ENCODE data around the gene CCDC78.

CCDC78 gene

DNA sequence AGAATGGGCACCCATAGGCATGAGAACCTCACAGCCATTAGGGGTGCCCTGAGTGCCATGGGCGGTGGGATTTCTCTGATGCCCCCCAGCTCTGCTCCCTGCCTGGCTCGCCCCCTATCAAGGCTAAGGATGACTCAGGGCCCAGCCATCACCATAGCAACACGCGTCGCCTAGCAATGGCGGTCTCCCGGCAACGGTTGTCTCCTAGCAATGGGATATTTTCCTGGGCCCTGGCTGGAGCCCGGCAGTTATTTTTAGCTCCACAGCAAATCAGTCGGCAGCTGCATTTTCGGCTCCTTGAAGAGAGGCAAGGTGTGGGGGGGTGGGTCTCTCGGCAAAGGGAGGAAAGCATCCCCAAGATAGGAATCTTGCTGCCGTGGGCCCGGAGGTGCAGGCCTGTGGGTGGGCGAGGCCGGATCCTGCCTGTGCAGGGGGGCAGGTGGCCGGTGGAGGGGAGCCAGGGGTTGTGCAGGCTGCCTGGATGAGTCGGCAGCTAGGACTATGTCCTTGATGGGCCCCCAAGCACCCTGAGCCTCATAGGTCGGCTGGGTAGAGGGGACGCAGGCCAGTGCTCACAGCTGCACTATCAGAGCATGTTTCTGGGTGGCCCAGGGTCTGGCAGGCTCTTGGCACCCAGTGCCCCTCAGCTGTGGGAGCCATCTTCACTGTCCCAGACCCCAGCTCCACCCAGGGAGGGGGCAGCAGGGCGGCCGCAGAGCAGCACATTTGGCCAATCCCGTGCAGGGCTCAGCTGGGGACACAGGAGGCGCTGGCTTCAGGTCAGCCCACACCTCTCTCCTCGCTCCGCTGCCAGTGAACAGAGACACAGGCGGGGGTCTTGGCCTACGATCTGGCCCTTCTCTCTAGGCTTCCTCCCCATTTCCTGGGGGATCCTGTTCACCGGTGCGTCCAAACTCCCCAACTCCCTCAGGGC lies 16.4 kb downstream of the CCDC78 start:
- DNase-seq (ENCODE audit: low spot score) = no peak

DNA sequence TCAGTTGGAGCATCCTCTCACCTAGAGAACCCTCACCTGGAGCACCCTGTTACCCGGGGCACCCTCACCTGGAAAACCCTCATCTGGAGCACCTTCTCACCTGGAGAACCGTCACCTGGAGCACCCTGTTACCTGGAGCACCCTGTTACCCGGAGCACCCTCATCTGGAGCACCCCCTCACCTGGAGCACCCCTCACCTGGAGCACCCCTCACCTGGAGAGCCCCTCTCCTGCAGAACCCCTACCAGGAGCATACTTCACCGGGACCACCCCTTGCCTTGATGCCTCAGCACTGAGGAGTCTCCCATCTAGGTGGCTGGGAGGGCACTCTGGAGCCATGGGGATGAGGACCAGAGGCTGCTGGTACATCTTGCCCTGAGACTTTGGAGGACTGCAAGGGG lies 17.3 kb downstream of the CCDC78 start:
- DNase-seq (ENCODE audit: low spot score) = no peak

DNA sequence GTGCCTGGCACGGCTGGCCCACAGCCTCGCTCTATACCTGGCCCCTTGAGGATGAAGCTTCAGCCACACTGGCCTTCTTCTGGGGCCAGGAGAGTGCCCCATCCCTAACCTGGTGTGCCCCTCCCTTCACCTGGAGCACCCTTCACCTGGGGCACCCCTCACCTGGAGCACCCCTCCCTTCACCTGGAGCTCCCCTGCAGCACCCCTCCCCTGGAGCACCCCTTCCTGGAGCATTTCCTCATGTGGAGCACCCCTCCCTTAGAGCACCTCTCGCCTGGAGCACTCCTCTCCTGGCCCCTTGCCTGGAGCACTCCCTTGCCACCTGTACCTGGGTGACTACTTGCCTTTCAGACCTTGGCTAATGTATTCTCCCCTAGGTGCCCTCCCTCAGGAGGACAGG lies 18.2 kb downstream of the CCDC78 start:
- DNase-seq (ENCODE audit: low spot score) = no peak

DNA sequence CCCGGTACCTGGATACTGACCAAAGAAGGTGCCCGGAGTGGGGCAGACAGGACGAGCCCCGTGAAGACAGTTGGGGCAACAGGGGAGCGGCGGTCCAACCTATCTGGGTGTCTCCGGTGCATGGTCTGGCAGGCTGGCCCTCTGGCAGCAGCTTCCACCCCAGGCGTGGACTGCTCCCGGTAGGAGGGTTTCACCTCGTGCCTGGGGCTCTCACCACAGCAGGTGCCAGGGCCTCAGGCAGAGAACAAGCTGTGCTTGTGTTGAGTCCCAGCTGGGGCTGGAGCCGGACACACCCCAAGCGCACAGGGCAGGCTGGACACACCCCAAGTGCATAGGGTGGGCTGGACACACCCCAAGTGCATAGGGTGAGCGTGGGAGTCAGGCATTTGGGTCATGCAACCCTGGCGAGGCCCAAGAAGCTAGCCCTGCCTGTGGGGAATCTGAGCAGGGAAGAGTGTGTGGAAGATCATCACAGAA lies 19.1 kb downstream of the CCDC78 start:
- no peak for DNase-seq (ENCODE audit: low spot score)

DNA sequence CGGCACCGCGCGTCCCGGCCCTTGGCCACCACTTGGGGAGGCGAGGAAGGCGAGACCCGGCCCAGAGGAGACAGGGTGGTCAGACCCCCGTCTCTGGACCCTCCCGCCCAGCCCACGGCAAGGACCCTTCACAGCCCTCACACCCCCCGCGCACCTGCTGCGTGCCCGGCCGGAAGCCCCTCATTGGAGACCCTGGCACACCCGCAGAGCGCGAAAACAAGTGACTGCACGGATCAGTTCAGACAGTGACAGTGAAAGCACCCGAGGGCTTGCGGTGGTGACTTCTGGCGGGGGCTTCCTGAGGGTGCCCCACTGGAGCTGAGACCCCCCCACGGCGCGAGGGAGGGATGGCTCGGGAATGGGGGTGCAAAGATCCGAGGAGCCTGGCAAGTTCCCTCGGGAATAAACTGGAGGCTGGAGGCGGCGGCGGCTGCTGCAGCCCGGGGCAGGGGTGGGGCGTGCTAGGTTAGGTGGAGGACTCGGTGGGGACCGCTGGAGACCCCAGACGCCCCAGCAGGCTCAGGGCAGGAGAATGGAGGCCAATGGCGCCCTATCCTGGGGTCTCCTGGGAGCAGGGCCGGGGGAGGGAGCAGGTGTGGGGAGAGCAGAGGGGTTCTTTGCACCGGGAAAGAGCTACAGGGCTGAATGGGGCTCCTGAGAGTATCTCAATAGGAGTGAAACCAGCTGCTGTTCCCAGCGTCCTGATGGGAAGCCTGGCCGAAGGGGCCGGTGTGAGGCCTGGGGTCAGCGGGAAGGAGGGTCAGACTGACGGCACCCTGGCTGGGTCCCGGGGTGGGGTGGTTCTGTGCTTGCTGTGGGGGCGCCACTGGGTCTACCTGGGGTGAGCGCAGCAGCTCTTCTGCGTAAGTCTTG lies 19.8 kb downstream of the CCDC78 start:
- DNase-seq (ENCODE audit: low spot score) = no peak

DNA sequence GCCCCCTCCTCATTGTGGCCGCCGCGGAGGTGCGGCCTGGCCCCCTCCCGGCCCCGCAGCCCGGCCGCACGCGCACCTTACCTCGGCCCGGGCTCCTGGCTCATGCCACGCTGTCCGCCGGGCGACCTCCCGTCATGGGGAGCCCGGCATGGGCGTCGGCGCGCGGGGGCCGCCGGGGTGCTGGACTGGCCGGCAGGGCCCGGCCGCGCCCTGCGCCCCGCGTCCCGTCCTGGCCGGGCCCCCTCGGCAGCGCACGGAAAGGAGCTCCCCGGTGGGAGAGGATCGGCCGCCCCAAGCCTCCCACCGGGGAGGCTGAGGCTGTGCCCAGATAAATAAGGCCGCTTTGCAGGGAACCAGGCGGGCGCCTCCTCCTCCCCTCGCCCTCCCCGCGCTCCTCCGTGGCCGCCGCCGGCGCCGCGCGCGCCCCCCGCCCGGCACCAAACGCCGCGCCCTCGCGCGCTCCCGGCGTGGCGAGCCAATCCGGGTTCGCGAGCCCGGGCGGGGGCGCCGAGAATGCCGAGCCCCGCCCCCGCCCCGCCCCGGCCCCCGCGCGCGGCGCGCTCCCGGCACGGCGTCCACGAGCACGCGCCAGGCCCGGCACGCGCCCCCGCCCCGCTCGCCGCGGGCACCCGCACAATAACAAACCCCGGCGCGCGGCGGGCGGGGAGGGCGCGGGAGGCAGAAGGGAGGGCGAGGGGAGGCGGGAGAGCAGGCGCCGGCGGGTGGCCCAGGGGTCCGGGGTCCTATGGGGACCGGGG lies 20.6 kb downstream of the CCDC78 start, which contains the start of gene FBXL16:
TSS of gene FBXL16 (minus strand) at position 371 of the 758 bp plus-strand sequence. CDS start 8,396 bp downstream, outside the sequence.
- DNase-seq (ENCODE audit: low spot score) = no peak

DNA sequence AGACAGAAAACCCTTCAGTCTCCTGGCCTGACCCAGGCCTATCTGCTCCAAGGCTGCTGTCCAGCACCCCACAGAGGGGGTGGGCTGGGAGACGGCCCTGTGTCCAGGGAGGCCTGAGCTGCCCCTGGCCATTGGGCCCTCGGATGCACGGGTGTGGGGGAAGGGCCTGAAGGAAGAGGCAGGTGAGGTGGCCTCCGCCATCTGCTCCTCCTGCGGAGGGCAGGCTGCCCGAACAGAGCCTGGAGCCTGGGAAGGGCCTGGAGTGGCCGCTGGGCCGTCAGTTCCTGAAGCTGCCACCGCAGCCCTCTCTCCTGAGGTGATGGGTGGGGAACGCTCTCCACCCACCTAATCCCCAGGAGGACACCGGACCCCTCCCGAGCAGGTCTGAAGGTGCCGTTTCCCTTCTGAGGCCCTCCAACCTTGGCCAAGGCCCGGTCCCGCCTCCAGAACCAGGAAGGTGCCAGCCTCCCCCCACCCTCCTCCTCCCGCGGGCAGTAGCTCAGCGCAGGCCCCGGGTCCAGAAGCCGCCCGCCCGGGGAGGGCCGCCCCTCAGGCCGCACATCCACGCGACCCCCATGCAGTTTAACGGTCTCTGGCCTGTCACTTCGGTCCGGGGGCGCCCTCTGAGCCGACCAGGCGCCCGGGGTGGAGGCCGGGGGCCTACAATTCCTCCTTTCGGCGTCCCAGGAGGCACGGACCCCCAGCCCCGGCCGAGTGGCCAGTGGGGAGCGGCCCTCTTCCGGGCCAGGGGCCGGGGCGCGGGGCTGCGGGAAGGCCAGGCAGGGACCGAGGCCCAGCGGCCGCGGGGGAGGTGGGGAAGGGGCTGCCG lies 21.5 kb downstream of the CCDC78 start:
- DNase-seq (ENCODE audit: low spot score) = no peak

DNA sequence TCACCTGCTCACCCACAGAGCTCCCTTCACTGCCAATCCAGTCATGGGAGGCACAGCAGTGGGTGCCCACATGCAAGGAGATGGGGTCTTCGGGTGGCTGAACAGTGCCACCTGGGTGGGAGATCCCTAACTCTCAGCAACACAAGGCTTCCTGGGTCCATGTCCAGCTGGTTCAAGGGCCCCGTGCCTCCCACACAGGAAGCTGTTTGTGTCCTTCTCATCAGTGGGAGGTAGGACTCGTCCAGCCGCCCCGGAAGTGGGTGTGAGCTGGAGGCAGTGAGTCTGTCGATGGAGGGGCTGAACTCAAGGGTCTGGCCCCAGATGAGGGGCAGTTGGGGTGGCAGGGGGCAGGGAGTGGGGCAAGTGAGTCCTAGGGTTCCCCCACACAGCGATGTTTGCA lies 22.2 kb downstream of the CCDC78 start:
- DNase-seq (ENCODE audit: low spot score) = no peak

DNA sequence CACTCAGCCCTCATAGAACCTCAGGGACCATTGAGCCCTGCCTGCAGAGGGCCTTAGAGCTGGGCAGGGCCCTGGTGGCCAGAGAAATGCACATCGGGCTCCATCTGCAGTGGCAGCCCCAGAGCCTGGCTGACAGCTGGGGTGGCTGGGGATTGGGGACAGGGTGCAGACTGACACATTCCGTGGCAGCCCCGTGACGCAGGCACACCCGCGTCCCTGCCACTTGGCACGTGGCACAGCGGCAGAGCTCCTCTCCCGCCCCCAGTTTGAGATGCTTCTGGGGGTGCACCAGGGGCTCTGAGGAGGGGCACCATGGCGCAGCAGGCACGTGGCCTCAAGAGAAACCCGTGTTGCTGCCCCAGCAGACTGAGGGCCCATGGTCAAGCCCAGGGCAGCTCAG lies 22.8 kb downstream of the CCDC78 start:
- no peak for DNase-seq (ENCODE audit: low spot score)

DNA sequence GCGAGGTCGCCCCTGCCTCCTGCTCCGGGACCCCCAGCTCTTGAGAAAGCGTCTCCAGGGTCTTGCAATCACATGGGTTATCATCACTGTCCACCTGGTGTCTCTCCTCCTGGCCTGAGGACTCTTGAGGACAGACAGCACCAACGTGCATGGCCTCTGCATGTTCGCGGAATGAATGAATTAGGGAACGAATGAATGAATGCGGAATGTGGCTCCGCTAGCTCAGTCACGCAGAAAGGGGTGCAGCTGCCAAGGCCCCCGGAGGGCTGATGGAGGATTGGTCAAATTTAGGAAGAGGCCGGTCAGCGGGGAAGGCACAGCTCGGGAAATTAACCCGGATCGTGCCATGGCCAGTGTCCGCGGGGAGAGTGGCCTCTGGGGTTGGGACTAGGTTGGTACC lies 23.9 kb downstream of the CCDC78 start:
- DNase-seq (ENCODE audit: low spot score) = no peak

DNA sequence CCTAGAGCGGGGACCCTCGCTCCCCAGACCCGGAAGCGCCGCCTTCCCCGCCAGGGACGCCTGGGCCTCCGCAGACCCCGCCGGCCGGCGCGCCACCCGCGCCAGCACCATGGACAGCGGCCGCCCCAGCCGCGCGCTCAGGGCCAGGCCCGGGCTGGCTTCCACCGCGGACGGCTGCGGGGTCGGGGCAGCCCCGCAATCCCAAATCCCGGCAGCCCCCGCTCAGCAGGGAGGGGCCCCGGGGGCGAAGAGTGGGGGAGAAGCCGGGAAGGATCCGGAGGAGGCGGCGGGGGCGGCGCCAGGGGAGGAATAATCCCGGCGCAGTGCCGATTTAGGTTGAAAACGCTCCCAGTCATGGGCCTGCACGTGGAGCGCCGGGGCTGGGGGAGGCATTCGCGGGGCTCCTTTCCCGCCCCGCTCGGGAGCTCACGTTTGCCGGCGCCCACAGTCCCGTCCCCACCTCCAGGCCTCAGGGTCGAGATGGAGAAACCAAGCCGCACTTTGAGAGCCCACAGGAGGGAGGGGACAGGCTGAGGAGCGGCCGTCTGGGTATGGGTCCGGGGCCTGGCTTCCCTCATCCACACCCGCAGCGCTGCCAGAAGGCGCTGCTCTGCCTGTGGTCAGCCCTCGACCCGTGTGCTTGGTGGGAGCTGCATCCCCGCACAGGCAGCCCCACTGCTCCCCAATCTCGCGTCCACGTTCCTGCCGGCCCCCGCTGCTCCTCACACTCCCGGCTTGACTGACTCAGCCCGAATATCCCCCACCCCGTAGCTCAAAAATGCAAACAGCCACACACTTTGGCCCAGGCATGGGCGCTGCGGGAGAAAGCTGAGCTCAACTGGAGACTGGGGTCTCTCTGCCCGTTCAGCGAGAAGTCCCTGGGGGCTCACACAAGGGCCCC lies 25.3 kb downstream of the CCDC78 start:
- no peak for DNase-seq (ENCODE audit: low spot score)

DNA sequence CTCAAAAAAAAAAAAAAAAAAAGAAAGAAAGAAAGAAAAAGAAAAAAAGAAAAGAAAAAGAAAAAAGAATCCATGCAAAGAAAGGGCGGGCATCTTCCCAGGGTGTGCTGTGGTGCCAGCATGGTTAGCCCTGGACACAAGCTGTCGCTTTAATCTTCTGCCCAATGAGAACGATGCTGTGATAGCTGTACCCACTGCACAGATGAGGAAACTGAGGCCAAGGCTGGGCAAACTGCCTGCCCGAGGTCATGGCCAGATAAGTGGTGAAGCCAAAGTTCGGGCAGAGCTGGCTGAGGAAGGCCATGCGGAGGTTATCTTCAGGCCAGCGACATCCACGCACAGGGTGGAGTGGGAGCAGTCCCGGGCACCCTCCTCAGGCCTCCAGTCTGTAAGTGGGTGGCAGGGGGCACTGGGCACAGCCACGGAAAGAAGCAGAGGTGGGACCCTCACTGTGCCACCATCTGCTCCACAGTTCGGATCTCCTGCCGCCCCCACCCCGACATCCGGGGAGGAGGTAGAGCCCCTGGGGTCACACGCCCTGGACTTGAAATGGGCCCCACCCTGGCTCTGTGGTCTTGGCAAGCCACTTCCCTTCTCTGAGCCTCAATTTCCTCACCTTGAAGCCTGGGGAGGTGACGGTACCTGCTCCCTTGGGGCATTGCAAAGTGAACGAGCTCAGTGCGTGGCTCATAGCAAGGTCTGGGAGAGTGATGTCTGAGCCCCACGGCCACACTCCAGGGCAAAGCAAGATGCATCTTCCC lies 27.2 kb downstream of the CCDC78 start:
- no peak for DNase-seq (ENCODE audit: low spot score)

DNA sequence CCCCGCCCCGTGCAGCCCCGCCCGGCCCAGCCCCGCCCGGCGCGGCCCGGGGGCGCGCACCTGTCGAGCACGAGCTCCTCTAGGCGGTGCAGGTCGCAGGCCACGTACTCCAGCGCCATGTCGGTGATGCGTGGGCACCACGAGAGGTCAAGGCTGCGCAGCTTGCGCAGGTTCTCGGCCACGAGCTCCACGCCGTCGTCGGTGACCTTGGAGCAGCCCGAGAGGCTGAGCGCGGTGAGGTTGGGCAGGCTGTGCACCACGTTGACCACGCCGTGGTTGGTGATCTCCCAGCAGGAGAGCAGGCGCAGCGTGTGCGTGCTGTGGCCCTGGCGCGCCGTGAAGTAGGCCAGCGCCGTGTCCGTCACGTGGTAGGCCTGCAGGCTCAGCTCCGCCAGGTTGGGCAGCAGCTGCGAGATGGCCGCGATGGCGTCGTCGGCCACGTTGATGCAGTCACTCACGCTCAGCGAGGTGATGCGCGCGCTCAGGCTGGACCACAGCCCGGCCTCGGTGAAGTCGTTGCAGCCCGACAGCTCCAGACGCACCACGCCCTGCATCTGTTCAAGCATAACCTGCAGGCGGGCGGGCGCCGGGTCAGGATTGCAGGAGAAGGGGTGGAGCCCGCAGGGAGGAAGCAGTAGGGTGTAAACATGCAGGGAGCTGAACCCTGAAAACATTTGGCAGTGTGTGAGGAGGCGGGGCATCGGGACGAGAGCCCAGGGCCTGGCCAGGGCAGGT lies 30.7 kb downstream of the CCDC78 start:
- DNase-seq (ENCODE audit: low spot score) = no peak

DNA sequence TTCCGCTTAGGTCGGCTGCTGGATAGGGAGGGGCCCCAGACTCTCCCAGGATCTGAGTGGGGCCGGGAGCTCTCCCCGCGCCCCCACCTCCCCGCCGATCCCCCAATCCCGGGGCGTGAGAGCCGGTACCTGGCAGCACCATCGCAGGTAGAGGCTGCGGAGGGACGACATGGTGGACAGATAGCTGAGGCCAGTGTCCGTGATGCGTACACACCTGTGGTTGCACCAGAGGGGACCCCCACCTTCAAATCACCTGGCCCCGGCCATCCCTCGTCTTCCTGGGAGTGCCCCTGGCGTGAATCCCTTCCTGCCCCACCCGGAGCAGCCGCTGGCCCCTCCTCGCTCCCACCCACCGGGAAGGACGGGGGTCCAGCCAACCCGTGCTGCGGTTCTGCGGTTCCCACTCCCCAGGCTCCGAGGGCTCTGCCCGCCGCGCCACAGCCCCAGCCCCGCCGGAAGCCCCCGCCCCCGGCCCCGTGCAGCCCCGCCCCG lies 31.3 kb downstream of the CCDC78 start:
- no peak for DNase-seq (ENCODE audit: low spot score)

DNA sequence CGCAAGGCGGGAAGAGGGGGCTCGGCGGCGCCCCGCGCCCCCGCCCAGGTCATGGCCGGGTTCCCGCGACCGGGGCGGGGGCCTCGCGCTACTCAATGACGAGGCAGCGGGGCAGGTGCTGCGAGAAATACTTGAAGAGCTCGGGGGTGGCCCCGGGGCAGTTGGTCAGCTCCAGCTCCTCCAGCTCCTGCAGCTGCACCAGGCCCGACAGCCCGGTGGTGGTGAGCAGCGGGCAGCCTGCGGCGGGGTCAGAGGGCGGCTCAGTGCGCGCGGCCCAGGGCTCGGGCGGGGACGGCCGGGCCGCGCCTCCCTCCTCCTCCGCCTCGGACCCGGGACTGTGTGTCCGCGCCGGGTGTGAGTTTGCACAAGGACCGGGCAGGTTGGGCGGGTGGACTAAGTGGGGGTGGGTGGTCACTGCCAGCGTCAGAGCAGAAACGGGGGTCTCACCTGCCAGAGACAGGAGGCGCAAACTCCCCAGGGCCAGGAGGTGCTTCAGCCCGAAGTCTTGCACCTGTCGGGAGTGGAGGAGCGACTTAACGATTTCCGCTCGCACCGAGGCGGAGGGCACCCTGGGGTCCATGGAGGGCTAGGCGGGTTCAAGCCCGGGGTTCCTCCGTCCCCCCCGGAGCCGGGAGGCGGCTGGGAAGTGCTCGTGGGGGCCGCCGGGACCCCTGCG lies 31.9 kb downstream of the CCDC78 start:
- DNase-seq (ENCODE audit: low spot score) = no peak

DNA sequence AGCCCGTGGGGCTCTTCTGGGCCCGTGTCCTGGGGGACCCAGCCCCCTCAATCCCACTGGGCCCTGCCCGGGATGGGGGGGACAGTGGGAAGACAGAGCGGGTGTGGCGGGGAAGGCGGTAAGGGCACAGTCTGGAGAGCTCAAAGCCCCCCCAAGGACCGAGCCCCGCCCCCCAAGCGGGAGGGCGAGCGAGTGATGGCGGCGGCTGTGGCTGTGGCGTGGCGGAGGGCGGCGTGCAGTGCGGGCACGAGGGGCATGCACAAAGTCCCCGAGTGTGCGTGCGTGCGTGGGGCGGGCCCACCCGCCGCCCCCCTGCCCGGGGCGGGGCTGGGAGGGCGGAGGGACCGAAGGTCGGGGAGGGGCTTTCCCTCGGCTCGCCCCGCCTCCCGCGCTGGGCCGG lies 32.5 kb downstream of the CCDC78 start:
- no peak for DNase-seq (ENCODE audit: low spot score)

DNA sequence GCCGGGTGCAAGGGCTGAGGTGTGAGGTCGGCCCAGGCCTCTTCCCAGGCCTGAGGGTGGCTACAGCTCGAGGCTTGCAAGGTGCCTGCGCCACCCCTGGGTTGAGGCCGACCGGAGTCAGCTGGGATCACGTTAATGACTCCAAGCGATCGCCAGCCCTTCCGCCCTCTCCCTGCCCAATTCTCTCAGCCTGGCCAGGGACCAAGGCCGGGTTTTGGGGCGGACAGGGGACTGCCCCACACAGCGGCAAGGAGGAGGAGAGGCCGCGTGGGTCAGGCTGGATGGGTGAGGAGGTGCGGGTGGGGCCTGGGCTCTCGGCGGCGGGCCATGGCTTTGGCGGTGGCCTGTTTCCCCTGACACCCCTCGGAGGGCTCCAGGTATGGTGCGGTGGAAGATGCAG lies 32.9 kb downstream of the CCDC78 start:
- DNase-seq (ENCODE audit: low spot score) = no peak
